Sigmoid colon (tissue), 7 donors: ENCODE results near the gene SIK2. TPM values are rescaled to one million over a fixed set of nuclear protein-coding genes. Genes with fewer than 3 reads are reported as not detected.
"Not testable (repeated sequence)": the region's sequence is repeated elsewhere in the genome, so short reads cannot be mapped to it uniquely, and the experiment has no call there.

ENCODE experiments used
- DNase-seq: peaks from one replicate; pipeline ENCODE4 v3.0.0-alpha.2; 2019
- H3K27ac ChIP-seq, 4 donors: fragments of 200-600 bp; sonication (generic); one replicate each; pipeline ENCODE4 v1.5.1; 2016 to 2019; ENCODE audit warnings: mild to moderate bottlenecking in 1 of 4
- H3K27me3 ChIP-seq, 3 donors: fragments of 200-600 bp; sonication (generic); one replicate each; pipeline ENCODE4 v1.5.1; 2019; ENCODE audit warnings: mild to moderate bottlenecking in 1 of 3
- H3K36me3 ChIP-seq, 4 donors: fragments of 200-600 bp; sonication (generic); one replicate each; pipeline ENCODE4 v1.5.1; 2016 to 2019
- H3K4me1 ChIP-seq, 4 donors: fragments of 200-600 bp; sonication (generic); one replicate each; pipeline ENCODE4 v1.5.1; 2017 to 2019
- H3K4me3 ChIP-seq, 4 donors: fragments of 200-600 bp; sonication (generic); one replicate each; pipeline ENCODE4 v1.5.1; 2017 to 2019; ENCODE audit warnings: mild to moderate bottlenecking in 2 of 4, moderate library complexity in 1 of 4
- H3K9me3 ChIP-seq, 4 donors: fragments of 200-600 bp in 3 of 4; sonication (generic) in 3 of 4; one replicate each; pipeline versions ENCODE4 v1.5.1 to v1.6.1; 2013 to 2019
- EP300 ChIP-seq, 4 donors: sonication (generic); formaldehyde crosslinking; IDR thresholded peaks; one replicate each; pipeline ENCODE4 v1.6.1; 2017; ENCODE audit warnings: antibody characterized with exemption in 4 of 4
- POLR2A ChIP-seq, 2 donors: fragments of 450-650 bp; IDR thresholded peaks; one replicate each; pipeline ENCODE4 v1.6.1; 2016; ENCODE audit warnings: antibody characterized with exemption in 2 of 2, mild to moderate bottlenecking in 2 of 2, moderate library complexity in 2 of 2
- POLR2AphosphoS5 ChIP-seq, 4 donors: sonication (generic); formaldehyde crosslinking; IDR thresholded peaks; one replicate each; pipeline ENCODE4 v1.6.1; 2017; ENCODE audit warnings: antibody characterized with exemption in 4 of 4
- WGBS, 2 donors: extraction: QIAGEN DNeasy Blood & Tissue Kit; methylation state at CpG; one replicate each; pipeline ENCODE4 v1.1.7; 2013; 5-methylcytosine and 5-hydroxymethylcytosine counted together
- intact Hi-C: fragments of 100-400 bp; cut with DNase I; formaldehyde crosslinking; loops from one replicate; pipeline ENCODE4 v1.15.1; 2023
- polyA plus RNA-seq, 3 donors: library from polyadenylated mRNA; stranded (reverse); fragments of 200-250 nt; gene quantifications; one replicate each; pipeline ENCODE4 v1.2.3, GENCODE V29; 2013
- total RNA-seq, 4 donors: library from RNA; depleted of rRNA; stranded (reverse); fragments of >200 nt; gene quantifications; one replicate each; pipeline ENCODE4 v1.1.0, GENCODE V29; 2016
- TF ChIP-seq, protein P1 (sequence below), 4 experiments: fragments of 450-650 bp in 3 of 4; fragments of 200-600 bp in 1 of 4; IDR thresholded peaks; one replicate each; pipeline ENCODE4 v1.5.1; 2016 to 2019; ENCODE audit warnings: antibody characterized with exemption in 4 of 4, mild to moderate bottlenecking in 3 of 4, moderate library complexity in 2 of 4
- donor health status: healthy with polysubstance abuse.
- donor health status: Bipolar disorder and iron deficiency.
- donor health status: healthy.

SIK2 gene
- total and polyA plus RNA-seq, 7 donors: 4.8 to 14.1 (median 10.7) TPM

DNA sequence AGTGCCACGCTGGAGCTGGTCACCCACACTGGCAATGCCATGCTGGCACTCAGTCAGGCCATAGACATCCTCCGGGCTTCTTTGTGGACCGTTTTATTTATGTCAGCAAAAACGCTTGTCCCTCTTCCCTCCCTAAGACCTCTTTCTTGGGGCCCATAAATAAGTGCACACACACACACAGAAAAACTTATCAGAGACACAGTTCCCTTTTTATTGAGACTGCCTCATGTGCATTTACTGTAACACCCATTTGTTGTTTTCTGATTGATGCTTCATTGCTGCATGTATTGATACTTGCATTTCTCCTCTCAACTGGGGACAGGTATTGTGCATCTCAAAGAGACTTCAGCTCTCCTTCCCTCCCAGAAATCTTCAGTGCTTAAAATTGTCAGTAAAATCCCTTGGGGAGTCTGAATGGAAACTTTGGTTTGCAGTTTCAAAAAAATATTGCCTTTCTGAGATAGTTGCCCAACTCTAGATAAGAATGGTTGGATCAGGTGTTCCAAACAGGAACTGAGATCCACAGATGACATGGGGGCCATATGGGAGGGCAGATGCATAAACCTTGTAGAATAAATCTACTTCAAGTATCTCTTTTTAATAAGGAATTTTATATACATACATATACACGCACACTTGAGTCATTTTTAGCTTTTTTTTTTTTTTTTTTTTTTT, 113.0 kb downstream of the SIK2 start:
- peaks cover 5 to 54% (median 6%) of the 10 kb centered on the region in 4 donors for H3K36me3 ChIP-seq
- WGBS, 2 donors: 72 to 89% methylated on average over 5 of the region's 5 CpGs
- DNase-seq: no peak
- TF ChIP-seq POLR2A (IDR thresholded peaks at IDR 0.05): no peak
- TF ChIP-seq EP300 (IDR thresholded peaks at IDR 0.05): no peak
- TF ChIP-seq, protein P1, sequence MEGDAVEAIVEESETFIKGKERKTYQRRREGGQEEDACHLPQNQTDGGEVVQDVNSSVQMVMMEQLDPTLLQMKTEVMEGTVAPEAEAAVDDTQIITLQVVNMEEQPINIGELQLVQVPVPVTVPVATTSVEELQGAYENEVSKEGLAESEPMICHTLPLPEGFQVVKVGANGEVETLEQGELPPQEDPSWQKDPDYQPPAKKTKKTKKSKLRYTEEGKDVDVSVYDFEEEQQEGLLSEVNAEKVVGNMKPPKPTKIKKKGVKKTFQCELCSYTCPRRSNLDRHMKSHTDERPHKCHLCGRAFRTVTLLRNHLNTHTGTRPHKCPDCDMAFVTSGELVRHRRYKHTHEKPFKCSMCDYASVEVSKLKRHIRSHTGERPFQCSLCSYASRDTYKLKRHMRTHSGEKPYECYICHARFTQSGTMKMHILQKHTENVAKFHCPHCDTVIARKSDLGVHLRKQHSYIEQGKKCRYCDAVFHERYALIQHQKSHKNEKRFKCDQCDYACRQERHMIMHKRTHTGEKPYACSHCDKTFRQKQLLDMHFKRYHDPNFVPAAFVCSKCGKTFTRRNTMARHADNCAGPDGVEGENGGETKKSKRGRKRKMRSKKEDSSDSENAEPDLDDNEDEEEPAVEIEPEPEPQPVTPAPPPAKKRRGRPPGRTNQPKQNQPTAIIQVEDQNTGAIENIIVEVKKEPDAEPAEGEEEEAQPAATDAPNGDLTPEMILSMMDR (IDR thresholded peaks at IDR 0.05): no peak
- TF ChIP-seq POLR2AphosphoS5 (IDR thresholded peaks at IDR 0.05): no peak
- no peaks in the 10 kb centered on the region for H3K27me3 ChIP-seq
- no peaks in the 10 kb centered on the region for H3K9me3 ChIP-seq
- H3K4me1 ChIP-seq: peaks cover 0 to 20% (median 18%) of the 10 kb centered on the region in 4 donors
- H3K4me3 ChIP-seq: no peak overlapping the region
- H3K27ac ChIP-seq: no peak overlapping the region
- intact Hi-C loops: no loop called here

DNA sequence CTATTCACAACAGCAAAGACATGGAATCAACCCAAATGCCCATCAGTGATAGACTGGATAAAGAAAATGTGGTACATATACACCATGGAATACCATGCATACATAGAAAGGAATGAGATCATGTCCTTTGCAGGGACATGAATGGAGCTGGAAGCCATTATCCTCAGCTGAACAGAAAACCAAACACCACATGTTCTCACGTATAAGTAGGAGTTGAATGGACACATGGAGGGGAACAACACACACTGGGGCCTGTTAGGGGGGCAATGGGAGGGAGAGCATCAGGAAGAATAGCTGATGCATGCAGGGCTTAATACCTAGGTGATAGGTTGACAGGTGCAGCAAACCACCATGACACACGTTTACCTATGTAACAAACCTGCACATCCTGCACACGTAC, 115.4 kb downstream of the SIK2 start:
- 89 to 92% methylated on average over 3 of the region's 3 CpGs for WGBS, 2 donors
- peaks cover 18 to 58% (median 29%) of the 10 kb centered on the region in 4 donors for H3K36me3 ChIP-seq
- H3K27me3 ChIP-seq, intact Hi-C loops, H3K4me3 ChIP-seq, H3K9me3 ChIP-seq, DNase-seq: not testable (repeated sequence)
- H3K4me1 ChIP-seq: peaks cover 0 to 20% (median 18%) of the 10 kb centered on the region in 4 donors
- H3K27ac ChIP-seq: peak overlapping the region; percentile 54 to 75 (median 60)

DNA sequence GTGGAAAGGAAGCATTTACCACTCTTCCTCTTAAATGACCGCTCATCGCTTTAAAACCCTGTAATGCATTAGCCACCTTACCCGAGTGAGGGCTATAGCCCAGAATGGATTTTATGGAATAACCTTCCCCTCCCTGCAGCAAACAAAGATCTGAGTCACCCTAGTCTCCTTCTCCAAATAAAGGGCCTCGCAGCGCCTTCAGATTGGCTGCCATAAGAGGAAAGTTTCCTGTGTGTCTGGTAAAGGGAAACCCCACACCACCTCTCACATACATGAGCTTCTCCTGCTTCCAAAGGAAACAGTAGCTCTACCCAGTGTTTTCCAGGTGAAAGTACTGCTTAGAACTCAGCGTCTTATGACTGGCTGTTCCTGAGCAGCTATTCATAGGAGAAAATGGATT, 116.2 kb downstream of the SIK2 start:
- no peak overlapping the region for H3K4me3 ChIP-seq
- peak overlapping the region; percentile 54 to 75 (median 60) for H3K27ac ChIP-seq
- peak; percentile 73 for DNase-seq
- peaks cover 18 to 58% (median 35%) of the 10 kb centered on the region in 4 donors for H3K36me3 ChIP-seq
- TF ChIP-seq, protein P1 (IDR thresholded peaks at IDR 0.05): no peak
- TF ChIP-seq EP300 (IDR thresholded peaks at IDR 0.05) (no peak), POLR2AphosphoS5 (IDR thresholded peaks at IDR 0.05) (peak in 3 of 4 donors; percentile 25 to 72 (median 33)), POLR2A (IDR thresholded peaks at IDR 0.05) (peak in 1 of 2 donors; percentile 32)
- H3K4me1 ChIP-seq: peaks cover 0 to 20% (median 18%) of the 10 kb centered on the region in 4 donors
- intact Hi-C loops: no loop called here
- no peaks in the 10 kb centered on the region for H3K27me3 ChIP-seq
- WGBS, 2 donors: 16 to 66% methylated on average over 6 of the region's 6 CpGs
- H3K9me3 ChIP-seq: no peaks in the 10 kb centered on the region

DNA sequence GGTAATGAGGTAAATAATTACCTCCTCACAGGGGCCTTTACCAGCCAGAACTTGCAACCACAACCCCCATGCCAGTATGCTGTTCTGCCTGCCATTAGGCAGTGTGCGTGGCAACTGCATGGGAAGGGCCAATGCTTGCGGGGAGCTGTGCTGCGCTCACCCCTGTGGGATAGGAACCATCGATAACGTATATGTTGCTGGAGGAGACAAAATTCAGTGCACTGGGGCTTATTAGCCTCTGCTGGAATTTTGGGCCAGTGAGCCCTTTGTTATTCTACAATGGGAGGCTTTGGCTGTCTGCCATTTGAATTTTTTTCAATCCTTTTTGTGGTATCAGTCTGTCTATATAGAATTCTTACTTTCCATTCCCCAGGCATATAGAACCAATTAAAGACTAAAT, 116.6 kb downstream of the SIK2 start:
- no peak for DNase-seq
- Histone ChIP-seq H3K4me3 (no peak overlapping the region), H3K36me3 (peaks cover 18 to 58% (median 40%) of the 10 kb centered on the region in 4 donors), H3K9me3 (no peaks in the 10 kb centered on the region), H3K27me3 (no peaks in the 10 kb centered on the region), H3K4me1 (peaks cover 0 to 20% (median 18%) of the 10 kb centered on the region in 4 donors), H3K27ac (peak overlapping the region; percentile 54 to 75 (median 60))
- TF ChIP-seq POLR2AphosphoS5 (IDR thresholded peaks at IDR 0.05) (no peak), POLR2A (IDR thresholded peaks at IDR 0.05) (no peak), EP300 (IDR thresholded peaks at IDR 0.05) (no peak)
- TF ChIP-seq, protein P1 (IDR thresholded peaks at IDR 0.05): no peak
- intact Hi-C loops: no loop called here
- 94 to 95% methylated on average over 5 of the region's 5 CpGs for WGBS, 2 donors

DNA sequence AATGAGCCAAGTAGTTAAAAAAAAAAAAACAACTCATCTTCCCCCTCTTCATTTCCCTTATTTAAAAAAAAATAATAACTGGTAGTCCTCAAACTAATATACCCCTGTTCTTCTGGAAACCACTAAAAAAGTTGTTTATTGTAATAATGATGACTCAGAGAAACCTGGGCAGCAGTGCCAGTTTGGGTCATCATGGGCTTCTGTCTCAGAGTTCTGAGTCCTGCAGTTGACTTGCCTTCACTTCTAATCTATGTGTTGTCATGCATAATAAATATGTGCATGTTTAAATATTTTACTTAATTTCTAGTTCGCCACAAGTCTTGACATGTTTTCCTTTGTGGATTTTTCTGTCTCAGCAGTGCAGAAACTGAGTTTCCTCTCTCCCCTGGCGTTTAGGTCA, 117.1 kb downstream of the SIK2 start:
- Histone ChIP-seq H3K27ac (peak overlapping the region in 1 of 4 donors; percentile 75), H3K36me3 (peaks cover 20 to 58% (median 45%) of the 10 kb centered on the region in 4 donors), H3K4me3 (no peak overlapping the region), H3K9me3 (no peaks in the 10 kb centered on the region), H3K27me3 (no peaks in the 10 kb centered on the region), H3K4me1 (peaks cover 0 to 20% (median 18%) of the 10 kb centered on the region in 4 donors)
- DNase-seq: no peak
- WGBS, 2 donors: 85 to 100% methylated on average over 2 of the region's 2 CpGs
- no peak for TF ChIP-seq POLR2A (IDR thresholded peaks at IDR 0.05)
- no peak for TF ChIP-seq POLR2AphosphoS5 (IDR thresholded peaks at IDR 0.05)
- TF ChIP-seq, protein P1 (IDR thresholded peaks at IDR 0.05): no peak
- no peak for TF ChIP-seq EP300 (IDR thresholded peaks at IDR 0.05)
- intact Hi-C loops: no loop called here
